ENCODE results near the gene CLRN2.

GRCh38 chr4:17500574-17500973, 14.4 kb upstream of the CLRN2 start:
- no peak for TF ChIP-seq POLR2A (IDR thresholded peaks at IDR 0.05)
- no peak for TF ChIP-seq CTCF (IDR thresholded peaks at IDR 0.05)

All from lower leg skin (tissue), 3 donors.